ENCODE data around the gene CYB5R3. TPM values are rescaled to one million over a fixed set of nuclear protein-coding genes. Genes with fewer than 3 reads are reported as not detected.

CYB5R3 gene
- total RNA-seq, 1 donor from 2014 or later: 99.0 TPM

DNA sequence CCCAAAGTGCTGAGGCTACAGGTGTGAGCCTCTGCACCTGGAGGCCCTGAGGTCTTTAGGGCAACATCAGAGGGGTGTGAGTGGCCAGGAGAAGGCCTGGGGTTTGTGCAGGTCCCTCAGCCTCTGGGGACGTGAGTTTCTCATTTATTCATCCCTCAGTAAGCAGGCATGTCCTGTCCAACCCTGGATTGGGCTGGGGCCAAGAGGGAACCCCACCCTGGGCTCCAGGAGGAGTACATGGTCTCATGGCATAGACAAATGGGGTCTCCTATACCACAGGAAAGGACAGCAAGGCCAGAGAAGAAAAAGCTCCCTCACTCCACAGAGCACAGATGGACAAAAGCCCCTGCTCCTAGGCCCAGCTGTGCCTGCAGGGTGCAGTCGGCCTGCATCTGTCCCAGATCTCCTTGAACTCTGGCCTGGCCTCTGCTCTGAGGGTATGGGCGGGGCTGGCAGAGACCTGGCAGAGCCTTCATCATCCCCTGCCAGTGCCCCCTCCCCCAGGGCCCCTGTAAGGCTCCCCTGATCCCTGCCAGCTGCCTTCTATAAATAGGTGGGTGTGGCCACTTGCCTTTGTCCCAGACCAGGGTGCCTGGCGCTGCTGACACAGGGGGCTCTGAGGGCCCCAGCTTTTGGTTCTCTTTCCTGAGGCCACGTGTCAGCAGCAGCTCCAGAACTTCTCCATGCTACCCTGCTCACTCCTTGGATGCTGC, 36.9 kb upstream of the CYB5R3 start:
- Mint-ChIP-seq H3K4me1 (peaks cover 23% of the 10 kb centered on the region), H3K27ac (no peak overlapping the region), H3K9me3 (no peaks in the 10 kb centered on the region), H3K4me3 (no peak overlapping the region), H3K27me3 (ENCODE audit: low read depth) (peaks cover 2% of the 10 kb centered on the region), H3K36me3 (no peaks in the 10 kb centered on the region)
- no peak for DNase-seq (ENCODE audit: low spot score in 2 of 2, unreplicated experiment in 2 of 2)
- TF ChIP-seq, protein P1, sequence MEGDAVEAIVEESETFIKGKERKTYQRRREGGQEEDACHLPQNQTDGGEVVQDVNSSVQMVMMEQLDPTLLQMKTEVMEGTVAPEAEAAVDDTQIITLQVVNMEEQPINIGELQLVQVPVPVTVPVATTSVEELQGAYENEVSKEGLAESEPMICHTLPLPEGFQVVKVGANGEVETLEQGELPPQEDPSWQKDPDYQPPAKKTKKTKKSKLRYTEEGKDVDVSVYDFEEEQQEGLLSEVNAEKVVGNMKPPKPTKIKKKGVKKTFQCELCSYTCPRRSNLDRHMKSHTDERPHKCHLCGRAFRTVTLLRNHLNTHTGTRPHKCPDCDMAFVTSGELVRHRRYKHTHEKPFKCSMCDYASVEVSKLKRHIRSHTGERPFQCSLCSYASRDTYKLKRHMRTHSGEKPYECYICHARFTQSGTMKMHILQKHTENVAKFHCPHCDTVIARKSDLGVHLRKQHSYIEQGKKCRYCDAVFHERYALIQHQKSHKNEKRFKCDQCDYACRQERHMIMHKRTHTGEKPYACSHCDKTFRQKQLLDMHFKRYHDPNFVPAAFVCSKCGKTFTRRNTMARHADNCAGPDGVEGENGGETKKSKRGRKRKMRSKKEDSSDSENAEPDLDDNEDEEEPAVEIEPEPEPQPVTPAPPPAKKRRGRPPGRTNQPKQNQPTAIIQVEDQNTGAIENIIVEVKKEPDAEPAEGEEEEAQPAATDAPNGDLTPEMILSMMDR (IDR thresholded peaks at IDR 0.05; ENCODE audit: unreplicated experiment): no peak

DNA sequence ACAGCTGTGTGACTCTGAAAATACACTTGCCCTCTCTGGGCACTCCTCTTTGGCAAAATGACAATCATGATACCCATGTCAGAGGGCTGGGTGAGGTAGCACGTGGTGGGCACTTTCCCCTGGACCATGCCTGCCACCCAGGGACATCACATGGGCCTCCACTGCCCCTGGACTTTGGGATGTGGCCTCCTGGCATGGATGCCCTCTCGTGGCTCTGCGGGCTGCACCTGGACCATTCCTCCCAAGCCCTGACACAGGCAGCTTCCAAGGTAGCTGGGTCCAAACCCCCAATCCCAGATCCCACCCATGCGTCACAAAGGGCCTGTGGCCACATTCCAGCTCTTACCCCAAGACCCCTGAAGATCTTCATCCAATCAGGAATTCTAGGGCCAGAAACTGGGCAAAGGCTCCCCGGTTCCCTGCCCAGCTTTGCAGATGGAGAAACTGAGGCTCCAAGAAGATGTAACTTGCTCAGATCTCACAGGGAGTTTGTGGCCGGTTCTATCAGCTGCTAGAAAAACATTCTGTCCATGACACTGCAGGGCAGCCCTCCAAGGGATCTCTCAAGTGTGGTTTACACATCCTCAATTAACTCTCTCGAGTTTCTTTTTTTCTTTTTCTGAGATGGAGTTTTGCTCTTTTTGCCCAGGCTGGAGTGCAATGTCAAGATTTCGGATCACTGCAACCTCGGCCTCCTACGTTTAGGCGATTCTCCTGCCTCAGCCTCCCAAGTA, 35.4 kb upstream of the CYB5R3 start:
- no peaks in the 10 kb centered on the region for H3K36me3 Mint-ChIP-seq
- H3K27me3 Mint-ChIP-seq (ENCODE audit: low read depth): peaks cover 2% of the 10 kb centered on the region
- H3K4me1 Mint-ChIP-seq: peaks cover 23% of the 10 kb centered on the region
- no peak overlapping the region for H3K27ac Mint-ChIP-seq
- TF ChIP-seq, protein P1 (IDR thresholded peaks at IDR 0.05; ENCODE audit: unreplicated experiment): no peak
- H3K9me3 Mint-ChIP-seq: peaks cover under 1% of the 10 kb centered on the region
- H3K4me3 Mint-ChIP-seq: no peak overlapping the region
- DNase-seq (ENCODE audit: low spot score in 2 of 2, unreplicated experiment in 2 of 2): no peak

DNA sequence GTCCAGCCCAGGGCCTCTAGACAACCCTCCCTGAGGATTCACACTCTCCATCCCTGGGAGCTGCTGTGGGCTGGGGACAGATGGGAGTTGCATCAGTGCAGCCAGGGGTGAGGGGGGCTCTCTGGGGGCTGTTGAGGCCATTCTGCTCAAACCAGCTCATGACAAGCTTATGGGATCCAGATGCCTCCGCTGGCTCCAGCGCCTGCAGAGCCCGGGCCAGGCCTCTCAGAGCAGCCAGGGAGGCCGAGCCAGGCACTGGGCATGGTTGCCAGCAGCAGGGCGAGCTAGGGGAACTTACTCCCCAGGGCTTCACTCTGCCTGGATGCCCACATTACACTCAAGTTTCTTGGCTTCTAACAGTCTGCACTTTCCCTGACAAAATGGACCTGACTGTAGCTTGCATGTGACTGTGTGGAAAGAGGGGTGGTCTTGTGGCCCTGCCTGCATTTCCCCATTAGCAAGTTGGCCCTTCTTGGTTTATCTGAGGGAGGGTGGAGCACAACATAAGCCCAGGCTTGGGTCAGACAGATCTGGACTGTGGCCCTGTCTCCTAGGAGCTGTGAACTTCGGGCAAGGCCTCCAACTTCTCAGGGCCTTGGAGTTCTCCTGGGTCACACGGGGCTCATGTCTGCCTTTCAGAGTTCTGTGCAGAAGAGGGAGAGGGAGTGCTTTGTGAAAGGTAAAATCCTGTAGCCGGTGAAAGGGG, 34.5 kb upstream of the CYB5R3 start:
- H3K4me3 Mint-ChIP-seq: no peak overlapping the region
- peaks cover 2% of the 10 kb centered on the region for H3K27me3 Mint-ChIP-seq (ENCODE audit: low read depth)
- no peaks in the 10 kb centered on the region for H3K36me3 Mint-ChIP-seq
- peaks cover 5% of the 10 kb centered on the region for H3K9me3 Mint-ChIP-seq
- H3K27ac Mint-ChIP-seq: no peak overlapping the region
- TF ChIP-seq, protein P1 (IDR thresholded peaks at IDR 0.05; ENCODE audit: unreplicated experiment): no peak
- H3K4me1 Mint-ChIP-seq: peaks cover 19% of the 10 kb centered on the region
- DNase-seq (ENCODE audit: low spot score in 2 of 2, unreplicated experiment in 2 of 2): no peak

DNA sequence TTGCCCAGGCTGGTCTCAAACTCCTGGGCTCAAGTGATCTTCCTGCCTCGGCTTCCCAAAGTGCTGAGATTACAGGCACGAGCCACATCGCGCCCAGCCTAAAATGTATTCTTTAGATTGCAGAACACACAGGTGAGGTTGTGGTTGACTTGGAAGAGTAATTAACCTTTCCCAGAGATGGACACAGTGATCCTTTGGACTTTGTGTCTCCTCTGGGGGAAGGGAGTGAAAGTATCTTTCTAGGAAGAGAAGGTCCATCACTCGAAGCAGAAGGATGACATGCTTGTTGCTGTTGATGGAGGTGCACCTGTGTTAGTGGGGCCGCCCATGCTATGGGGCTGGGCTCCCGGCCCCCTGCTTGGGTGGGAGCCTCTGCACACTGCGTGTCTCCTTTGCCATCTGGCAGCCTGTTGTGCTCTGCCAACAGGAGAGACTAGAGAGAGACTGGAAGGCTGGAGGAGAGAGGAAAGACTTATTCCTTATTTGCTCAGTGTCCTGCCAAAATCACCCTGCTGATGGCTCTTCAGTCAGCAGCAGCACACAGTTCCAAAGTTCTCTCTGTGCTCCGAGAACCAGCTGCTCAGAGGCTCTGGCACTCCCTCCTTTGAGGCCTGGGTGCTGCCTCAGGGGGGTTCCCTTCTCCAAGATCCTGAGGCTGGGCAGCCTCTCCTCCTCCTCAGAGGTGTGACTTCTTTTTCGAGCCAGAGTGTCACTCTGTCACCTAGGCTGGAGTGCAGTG, 33.1 kb upstream of the CYB5R3 start:
- Mint-ChIP-seq H3K9me3 (peaks cover 12% of the 10 kb centered on the region), H3K36me3 (no peaks in the 10 kb centered on the region), H3K27me3 (ENCODE audit: low read depth) (peaks cover 2% of the 10 kb centered on the region), H3K4me3 (no peak overlapping the region), H3K4me1 (peaks cover 9% of the 10 kb centered on the region), H3K27ac (no peak overlapping the region)
- DNase-seq (ENCODE audit: low spot score in 2 of 2, unreplicated experiment in 2 of 2): no peak
- TF ChIP-seq, protein P1 (IDR thresholded peaks at IDR 0.05; ENCODE audit: unreplicated experiment): no peak

DNA sequence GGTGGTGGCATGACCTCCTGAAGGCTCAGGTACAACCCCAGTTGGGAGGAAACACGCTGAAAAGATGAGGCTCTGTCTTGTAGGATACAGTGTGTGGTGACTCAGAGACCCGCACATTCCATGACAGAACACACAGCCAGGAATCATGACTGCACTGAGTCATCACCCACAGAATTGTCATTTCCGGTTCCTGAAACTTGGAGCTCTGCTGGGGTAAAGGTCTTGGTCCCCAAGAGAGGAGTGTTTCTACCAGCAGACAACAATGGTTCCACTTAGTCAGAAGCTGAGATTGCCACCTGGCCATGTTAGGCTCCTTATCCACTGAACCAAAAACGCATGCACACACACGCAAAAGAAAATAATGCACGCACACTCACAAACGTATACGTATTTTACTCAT, 31.5 kb upstream of the CYB5R3 start:
- peaks cover 12% of the 10 kb centered on the region for H3K9me3 Mint-ChIP-seq
- peaks cover 6% of the 10 kb centered on the region for H3K4me1 Mint-ChIP-seq
- no peaks in the 10 kb centered on the region for H3K36me3 Mint-ChIP-seq
- TF ChIP-seq, protein P1 (IDR thresholded peaks at IDR 0.05; ENCODE audit: unreplicated experiment): no peak
- DNase-seq (ENCODE audit: low spot score in 2 of 2, unreplicated experiment in 2 of 2): no peak
- H3K27me3 Mint-ChIP-seq (ENCODE audit: low read depth): peaks cover 2% of the 10 kb centered on the region
- no peak overlapping the region for H3K27ac Mint-ChIP-seq
- H3K4me3 Mint-ChIP-seq: no peak overlapping the region
